ENCODE data around the gene HMGN4.
A peak's percentile ranks its signal among the peaks of the same experiment; 100 is the strongest.

Gene HMGN4

GRCh38 chr6:26578741-26579140 is 40.6 kb downstream of the HMGN4 start:
- DNase-seq = no peak

DNA sequence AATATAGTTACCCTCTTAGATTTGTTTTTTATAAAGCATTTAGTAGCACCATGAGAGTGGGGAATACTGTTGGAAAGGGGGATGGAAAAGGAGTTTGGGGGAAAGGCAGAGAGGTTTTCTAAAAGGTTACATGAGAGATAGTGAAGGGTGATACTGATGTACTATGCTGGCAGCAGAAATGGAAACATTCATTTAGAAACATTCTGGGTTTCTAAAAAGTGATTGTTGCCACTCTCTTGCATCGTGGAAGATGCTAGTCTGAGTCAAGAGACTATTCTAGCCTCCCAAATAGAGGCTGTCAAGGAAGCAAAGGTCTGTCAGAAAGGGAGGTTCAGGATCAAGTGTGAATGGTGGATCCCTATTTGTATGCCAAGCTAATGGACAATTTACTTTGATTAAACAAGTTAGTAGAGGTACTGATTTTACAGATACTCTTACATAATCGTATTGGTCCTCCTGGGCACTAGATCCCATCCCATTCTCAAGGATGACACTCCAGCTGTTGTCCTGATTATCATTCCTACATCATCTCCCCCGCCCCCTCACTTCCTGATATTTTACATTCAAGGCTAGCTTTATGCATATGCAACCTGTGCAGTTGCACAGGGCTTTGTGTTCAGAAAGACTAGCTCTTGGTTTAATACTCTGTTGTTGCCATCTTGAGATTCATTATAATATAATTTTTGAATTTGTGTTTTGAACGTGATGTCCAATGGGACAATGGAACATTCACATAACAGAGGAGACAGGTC is 43.2 kb downstream of the HMGN4 start:
- DNase-seq = no peak

GRCh38 chr6:26588965-26589364 is 50.8 kb downstream of the HMGN4 start:
- DNase-seq = no peak

DNA sequence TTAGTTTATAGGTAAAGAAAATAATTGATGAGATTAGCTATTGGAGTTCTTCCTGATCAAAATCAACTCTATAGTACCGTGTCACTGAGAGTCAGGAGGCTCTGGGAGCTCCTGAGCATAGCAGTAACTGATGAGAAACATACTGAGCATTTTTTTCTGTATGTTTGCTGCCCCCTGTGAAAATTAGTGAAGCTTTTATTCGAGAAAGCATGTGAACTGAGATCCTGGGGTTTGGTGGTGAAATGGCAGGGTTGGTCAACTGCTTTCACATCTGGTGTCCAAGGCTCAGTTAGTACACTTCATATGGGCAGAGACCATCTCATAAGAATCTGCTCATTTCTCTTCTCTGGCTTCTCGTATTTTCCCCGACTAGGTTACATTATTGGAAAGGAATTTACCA is 54.5 kb downstream of the HMGN4 start:
- DNase-seq = no peak

- no peak for DNase-seq
Measured at GRCh38 chr6:26593278-26594130, 55.3 kb downstream of the HMGN4 start.

DNA sequence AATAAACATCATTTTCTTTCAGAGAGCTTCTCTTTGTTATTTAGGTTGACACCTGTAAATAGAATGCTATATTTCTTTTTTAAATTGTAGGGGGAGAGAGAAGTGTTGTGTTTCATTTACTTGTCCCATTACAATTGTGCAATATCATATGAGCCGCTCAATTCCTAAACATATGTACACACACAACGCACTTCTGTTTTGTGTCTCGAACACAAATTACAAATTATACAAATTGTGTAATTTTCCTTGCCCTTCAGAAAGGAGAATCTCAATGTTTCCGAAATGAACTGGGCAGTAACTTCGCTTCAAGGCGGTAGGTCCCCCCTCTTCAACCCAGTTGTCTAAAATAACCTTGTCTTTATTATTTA is 55.9 kb downstream of the HMGN4 start:
- no peak for DNase-seq

DNA sequence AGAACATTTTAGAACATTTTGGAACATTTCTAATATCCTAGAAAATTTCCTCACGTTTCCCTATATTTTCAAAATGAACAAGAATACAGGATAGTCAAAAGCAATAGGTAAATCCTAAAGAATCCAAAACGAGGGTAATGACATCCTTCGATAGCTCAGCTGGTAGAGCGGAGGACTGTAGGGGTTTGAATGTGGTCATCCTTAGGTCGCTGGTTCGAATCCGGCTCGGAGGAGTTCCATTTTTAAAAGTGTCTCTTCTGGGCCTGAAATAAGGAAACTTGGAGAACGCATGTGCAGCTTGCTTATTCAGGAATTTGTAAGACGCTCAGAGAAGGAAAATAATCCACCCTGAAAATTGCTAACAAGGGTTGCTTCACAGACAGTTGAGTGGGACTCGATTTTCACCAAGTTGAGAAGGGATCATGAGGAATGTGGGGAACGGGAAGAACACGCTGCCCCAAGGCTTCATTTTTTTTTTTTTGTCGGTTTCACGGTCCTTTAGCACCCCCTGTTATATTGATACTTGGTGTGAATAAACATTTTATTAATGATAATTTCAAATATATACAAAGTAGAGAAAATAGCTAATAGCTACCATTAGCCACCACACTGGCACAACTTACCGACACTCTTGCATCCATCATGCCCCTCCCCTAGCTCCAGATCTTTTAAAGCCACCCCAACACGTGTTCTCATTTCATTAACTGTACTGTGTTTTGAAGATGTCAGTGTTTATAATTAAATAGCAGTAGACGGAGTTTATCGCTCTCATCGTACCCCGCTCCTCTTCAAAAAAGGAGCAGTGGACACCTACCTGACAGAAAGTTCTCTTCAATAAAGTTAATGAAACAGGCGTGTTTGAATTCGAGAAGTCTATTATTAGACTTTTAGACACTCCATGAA is 56.8 kb downstream of the HMGN4 start:
- DNase-seq = peak; percentile 72

DNA sequence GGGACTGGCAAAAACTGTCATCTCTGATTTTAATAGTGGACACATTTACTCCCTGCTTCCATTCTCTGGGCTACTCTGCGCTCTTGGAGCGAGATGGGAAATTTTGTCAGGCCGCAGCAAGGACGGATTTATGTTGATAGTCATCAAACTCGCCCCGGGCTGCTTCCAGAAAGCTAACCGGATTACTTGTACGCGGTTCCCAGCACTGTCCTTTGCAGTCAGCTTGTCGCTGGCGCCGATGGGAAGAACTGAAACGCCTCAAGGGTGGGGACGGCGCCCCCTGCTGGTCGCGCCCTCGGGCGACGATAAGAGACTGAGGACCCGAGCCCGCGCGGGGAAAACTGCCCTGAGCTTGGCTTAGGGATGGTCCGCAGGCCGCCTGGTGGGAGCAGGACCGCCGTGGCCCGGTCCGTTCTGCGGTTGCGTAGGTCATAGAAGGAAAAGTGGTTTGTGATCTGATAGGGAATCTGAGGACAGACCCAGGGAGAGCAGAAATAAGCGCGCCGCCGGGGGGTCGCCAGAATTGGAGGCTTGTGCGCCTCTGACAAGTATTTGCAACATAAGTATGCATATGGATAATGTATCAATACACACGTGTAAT is 57.6 kb downstream of the HMGN4 start:
- peak; percentile 85 for DNase-seq
